GM18511 (cell line): ENCODE measurements around the gene TMEM43.

ENCODE experiments used
- ATAC-seq: cut with Tn5 transposase; IDR thresholded peaks from one replicate; pipeline ENCODE4 v1.9.1; 2021; ENCODE audit warnings: mild to moderate bottlenecking, moderate library complexity; ENCODE audit not compliant: unreplicated experiment

TMEM43 gene

DNA sequence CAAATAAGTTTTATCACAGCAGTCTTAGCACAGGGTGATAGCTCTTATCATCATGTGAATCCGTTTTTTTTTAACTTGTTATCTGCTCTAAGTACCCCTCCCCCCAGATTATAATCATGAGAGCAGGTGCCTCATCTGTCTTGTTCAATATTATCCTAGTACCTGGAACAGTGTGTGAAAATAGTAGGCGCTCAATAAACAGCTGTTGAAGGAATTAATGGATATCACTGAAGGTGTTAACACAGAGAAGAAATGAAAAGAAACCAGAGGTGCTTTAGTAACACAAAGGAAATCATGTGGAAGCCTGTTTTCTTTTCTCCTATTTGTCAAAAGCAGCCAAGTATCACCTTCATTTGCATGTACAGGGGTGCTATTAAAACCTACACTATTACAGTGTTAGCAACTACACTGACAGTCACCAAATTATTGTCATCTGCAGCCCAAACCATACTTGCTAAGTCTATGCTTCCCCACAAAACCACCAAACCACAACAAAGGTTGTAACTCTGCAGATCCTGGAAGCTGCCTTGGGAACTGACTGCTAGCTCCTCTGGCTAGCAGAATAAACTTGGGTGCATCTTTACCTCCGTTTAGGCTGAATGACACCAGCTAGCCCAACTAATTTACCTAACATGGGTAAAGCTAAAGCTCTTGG lies 50.7 kb downstream of the TMEM43 start:
- peak; percentile 25 for ATAC-seq

DNA sequence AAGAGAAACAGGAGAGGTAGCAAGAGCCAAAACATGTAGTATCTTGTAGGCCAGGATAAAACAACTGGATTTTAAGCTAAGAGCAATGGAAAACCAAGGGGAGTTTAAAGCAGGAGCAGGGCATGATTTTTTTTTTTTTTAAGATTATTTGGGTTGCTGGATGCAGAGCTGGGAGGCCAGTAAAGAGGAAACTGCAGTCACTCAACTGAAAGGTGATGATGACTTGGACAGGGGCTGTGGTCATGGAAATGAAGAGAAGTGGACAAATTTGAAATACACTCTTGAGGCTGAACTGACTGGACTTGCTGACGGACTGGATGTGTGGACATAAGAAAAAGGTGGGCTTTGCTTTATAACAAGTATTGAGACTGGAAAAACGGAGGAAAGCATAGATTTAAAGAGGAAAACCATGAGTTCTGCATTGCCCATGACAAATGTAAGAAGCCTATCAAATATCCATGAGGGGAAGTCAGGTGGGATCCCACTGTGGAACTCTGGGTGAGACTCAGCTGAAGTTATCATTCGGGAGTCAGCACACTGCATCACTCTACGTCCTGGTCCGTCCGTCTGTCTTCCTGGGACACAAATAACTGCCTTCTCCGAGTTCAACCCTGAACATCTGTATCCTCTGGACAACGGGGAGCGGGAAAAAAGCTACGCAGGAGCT lies 52.9 kb downstream of the TMEM43 start:
- peak; percentile 12 for ATAC-seq

DNA sequence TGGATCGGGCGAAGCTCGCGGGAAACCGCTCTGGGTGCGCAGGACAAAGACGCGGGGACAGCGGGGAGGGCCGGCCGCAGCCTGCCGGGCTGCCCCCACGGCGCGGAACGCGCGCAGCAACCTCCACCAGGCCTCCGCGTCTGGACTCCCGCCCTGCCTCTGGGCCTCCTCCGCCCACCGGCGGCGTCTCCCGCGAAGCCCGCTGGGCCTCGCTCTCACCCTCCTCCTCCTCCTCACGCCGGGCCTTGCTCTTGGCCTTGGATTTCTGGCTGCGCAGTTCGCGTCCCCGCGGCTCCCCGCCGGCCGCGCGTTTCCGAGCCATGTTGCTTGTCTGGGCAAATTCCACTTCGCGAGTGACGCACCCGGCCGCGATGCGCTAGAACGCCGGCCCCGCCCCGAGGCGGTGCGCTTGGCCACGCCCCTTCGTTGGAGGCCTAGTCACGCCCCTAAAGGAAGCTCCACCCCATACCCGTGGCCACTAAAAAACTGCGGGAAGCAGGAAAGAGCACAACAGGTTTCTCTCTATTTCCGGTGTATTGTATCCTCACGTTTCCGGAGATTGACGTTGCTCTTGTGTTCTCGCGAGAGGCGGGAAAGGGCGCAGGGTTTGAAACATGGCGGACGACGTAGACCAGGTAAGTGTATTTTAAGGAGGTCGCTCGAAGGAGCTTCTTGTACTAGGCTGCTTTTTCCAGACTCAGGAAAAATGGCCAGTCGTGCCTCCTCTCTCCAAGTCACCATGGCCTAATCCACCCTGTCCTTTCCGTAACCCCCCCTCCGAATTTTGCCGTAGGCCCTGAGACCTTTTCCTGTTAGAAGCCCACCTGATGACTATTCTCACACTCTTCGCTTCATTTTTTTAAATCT lies 53.6 kb downstream of the TMEM43 start, which contains the start of the genes LSM3 and XPC:
Gene LSM3, plus strand, starts transcription at position 571 of the 867 bp plus-strand sequence. Its CDS starts 44 bp downstream, at position 615.
Gene XPC, minus strand, starts transcription at position 355 of the 867 bp plus-strand sequence. Its CDS starts 33 bp downstream, at position 322.
- peak; percentile 93 for ATAC-seq

DNA sequence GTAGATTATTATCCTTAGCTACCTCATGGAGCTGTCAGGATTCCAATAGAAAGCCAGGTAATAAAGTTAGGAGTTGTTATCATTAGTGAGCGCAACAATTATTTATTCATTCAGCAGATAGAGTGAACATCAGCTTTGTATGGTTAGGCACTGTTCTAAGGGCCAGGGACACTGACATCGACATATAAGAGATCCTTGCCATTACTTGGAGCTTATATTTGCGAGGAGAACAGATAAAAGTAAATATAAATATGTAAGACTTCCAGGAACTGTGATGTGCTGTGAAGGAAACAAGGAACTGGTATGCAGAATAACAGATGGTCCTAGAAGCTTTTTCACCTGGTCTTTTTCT lies 54.2 kb downstream of the TMEM43 start:
- no peak for ATAC-seq

DNA sequence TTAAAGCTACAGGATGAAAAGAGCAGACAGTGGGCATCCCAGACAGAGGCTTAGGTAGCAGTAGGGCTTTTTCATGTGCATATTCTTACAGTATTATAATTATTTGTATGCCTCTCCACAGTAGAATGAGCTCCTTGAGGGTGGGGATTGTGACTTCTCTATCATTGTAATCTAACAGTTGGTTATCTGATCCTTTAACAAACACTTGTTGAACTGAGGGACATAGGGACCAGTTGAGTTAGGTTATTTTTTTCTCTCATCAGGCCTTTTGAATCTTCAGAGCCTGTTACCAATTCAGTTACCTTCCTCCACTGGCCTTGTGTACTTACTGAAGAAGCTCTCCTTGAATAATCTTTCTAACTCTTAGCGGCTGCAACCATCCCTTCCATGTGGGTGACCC lies 54.9 kb downstream of the TMEM43 start:
- no peak for ATAC-seq

DNA sequence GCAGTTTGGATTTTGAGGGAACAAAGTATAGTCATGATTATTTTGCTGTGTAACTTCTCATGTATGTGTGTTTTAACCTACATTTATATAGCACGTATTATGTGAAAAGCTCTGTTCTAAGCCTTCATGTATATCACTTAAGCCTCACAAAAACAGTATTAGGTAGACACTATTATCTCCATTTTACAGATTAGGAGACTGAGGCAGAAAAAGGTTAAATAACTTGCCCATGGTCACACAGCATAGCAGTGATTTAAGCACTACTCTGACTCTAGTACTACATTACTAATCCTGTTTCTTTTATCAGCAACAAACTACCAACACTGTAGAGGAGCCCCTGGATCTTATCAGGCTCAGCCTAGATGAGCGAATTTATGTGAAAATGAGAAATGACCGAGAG lies 56.4 kb downstream of the TMEM43 start:
- ATAC-seq, result no peak

DNA sequence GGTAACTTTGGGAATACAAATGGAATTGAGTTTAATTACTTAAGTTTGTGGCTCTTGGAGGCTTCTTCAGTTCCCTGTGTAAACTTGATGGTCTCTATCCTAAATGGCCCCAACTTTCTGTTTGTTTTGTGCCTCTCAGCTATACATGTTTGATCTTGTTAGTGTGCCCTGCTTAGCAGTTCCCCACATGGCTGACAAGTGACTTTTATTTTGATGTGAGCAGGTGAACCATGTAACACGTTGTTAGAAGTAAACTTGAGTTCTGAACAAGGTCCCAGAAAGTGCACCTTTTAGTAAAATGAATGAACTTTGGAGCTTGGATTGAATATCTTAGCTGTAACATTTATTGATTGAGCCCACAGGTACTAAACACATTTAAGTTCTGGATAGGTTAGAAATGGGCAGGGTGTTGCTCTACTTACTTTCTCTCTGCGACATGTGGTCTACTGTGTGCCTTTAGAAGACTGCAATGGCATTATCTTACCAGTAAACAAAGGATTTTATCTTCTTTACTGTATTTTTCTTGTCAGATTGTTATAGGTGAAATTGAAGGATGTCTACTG lies 58.2 kb downstream of the TMEM43 start:
- ATAC-seq, result no peak

DNA sequence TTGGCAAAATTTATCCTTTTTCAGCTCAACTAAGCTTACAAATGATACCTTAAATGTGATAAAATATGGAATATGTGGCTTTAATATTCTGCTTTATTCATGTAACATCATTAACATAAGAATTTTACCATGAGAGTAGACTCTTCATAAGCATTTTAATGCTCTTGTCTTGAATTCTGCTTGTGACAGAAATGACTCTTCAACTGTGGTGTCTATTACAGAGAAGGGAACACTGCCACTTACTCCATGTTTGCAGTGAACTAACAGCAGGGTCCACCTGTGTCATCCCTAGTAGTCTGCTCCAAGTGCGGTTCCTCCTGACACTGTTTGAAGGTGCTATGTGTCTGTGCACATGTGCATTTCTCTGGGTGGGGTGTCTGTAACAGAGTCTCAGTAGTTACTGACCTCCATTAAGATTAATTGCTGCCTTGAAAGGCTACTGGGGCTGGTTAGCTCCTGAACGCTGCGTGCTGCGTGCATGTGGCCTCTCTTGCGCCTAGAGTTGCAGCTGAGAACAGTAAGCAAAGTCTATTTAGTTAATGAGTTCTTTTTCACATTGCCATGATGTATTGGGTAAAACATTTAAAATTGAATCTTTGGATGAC lies 62.1 kb downstream of the TMEM43 start:
- ATAC-seq, result no peak

DNA sequence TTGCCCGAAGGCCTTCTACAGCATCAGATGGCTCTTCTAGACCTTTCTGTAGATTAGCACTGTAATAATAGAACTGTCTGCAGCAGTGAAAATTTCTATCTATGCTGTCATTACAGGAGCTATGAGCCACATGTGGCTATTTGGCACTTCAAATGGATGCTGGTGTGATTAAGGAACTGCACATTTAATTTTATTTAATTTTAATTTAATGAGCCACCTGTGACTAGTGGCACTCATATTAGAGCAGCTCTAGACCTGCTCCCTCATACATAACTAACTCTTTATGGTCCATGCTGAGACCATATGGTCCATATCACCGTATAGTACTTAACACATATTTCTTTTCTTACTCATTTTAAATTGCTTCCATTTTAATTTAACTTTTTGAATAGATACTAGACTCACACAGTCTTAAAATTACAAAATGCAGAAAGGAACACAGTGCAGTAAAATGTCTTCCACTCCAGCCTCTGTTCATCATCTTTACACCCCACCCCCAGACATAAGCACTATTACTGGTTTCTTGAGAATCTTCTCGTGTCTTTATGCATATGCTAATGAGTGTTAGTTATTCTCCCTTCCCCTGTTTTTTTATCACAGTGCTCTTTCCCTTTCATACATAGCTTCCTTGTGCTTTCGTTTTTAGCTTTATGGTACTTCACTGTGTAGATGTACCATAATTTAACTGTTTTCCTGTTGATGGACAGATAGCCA lies 63.3 kb downstream of the TMEM43 start:
- no peak for ATAC-seq
